ENCODE measurements around the gene PEX12.

PEX12 gene

DNA sequence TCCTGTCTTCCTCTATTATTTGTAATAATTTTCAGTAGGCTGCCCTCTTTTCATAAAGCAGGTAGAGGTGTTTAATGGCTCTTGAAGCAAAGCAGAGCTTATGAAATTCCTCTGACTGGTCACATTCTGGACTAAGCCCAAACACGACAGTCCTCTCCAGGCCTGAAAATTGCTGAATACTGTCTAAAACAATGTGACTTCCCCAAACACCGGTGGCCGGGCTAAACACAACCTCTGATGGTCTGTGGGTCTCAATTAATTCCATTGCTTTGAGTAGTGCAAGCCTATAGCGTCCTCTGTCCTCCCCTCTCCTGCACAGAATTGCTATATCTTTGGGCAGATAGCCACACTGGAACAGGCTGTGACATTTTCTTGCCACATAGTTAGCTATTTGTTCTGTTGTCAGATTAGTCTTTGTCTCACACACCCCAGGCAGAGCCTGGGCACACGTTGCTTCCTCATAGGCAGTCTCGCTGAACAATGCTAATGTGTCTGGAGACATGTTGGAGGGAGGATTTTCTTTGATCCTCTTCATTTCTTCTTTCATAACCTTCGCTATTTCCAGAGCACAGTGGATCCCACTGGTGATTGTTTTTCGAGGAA is 30.1 kb downstream of the PEX12 start:
- H4K20me1 ChIP-seq (ENCODE audit: insufficient read depth) = no peaks in the 10 kb centered on the region
- no peaks in the 10 kb centered on the region for H3K4me1 ChIP-seq (ENCODE audit: low read depth, poor library complexity, severe bottlenecking)
- H3K27ac ChIP-seq = no peak overlapping the region
- no peak overlapping the region for H2AFZ ChIP-seq (ENCODE audit: low read depth)
- H3K36me3 ChIP-seq (ENCODE audit: insufficient read depth) = no peaks in the 10 kb centered on the region
- no peak overlapping the region for H3K9ac ChIP-seq
- H3K4me2 ChIP-seq = no peak overlapping the region
- no peaks in the 10 kb centered on the region for H3K27me3 ChIP-seq (ENCODE audit: insufficient read depth, low read depth)
- TF ChIP-seq, protein P1, sequence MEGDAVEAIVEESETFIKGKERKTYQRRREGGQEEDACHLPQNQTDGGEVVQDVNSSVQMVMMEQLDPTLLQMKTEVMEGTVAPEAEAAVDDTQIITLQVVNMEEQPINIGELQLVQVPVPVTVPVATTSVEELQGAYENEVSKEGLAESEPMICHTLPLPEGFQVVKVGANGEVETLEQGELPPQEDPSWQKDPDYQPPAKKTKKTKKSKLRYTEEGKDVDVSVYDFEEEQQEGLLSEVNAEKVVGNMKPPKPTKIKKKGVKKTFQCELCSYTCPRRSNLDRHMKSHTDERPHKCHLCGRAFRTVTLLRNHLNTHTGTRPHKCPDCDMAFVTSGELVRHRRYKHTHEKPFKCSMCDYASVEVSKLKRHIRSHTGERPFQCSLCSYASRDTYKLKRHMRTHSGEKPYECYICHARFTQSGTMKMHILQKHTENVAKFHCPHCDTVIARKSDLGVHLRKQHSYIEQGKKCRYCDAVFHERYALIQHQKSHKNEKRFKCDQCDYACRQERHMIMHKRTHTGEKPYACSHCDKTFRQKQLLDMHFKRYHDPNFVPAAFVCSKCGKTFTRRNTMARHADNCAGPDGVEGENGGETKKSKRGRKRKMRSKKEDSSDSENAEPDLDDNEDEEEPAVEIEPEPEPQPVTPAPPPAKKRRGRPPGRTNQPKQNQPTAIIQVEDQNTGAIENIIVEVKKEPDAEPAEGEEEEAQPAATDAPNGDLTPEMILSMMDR (conservative IDR thresholded peaks at IDR 0.05; ENCODE audit: low read depth, low read length) = no peak
- H3K4me3 ChIP-seq (IDR thresholded peaks at IDR 0.05; ENCODE audit: insufficient read depth, low read depth, low read length) = no peak overlapping the region
- H3K79me2 ChIP-seq (ENCODE audit: insufficient read depth, low read depth) = no peaks in the 10 kb centered on the region

DNA sequence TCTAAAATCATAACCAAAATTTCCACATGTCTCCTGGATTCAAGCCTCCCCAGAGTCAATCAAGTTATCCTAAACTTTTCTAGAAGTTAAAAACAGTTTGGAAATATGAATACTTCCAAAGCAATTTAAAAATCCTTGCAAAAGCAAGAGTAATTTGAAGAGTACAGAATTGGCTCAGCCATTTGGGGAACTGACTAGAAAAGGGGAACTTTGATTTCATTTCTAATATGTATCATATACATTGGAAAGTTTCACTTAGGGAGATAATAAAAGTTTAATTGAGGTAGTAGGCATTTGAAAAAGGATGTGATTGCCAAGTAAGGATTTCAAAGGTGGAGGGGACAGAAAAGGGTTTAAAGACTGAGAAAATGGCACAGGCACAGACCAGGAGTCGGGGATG is 31.9 kb downstream of the PEX12 start:
- Histone ChIP-seq H3K79me2 (ENCODE audit: insufficient read depth, low read depth) (no peaks in the 10 kb centered on the region), H3K27ac (no peak overlapping the region), H3K9ac (no peak overlapping the region), H2AFZ (ENCODE audit: low read depth) (no peak overlapping the region), H4K20me1 (ENCODE audit: insufficient read depth) (no peaks in the 10 kb centered on the region), H3K27me3 (ENCODE audit: insufficient read depth, low read depth) (no peaks in the 10 kb centered on the region), H3K4me2 (no peak overlapping the region), H3K4me1 (ENCODE audit: low read depth, poor library complexity, severe bottlenecking) (peaks cover under 1% of the 10 kb centered on the region), H3K4me3 (IDR thresholded peaks at IDR 0.05; ENCODE audit: insufficient read depth, low read depth, low read length) (no peak overlapping the region), H3K36me3 (ENCODE audit: insufficient read depth) (no peaks in the 10 kb centered on the region)
- TF ChIP-seq, protein P1 (conservative IDR thresholded peaks at IDR 0.05; ENCODE audit: low read depth, low read length) = no peak

DNA sequence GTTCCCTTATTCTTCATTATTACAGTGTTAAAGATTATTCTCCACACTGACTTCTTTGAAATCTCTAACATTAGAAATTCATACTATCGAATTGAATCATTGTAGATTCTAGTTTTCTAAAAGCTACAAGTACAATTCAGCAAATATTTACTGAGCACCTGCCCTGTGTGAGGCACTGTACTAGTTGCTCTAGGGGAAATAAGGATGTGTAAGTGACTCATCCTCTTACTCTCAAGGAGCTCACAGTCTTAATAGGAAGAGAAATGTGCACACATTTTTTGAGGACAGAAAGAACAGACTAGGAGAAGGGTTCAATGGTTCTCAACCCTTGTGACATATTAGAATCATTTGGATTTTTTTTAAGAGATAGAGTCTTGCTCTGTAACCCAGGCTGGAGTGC is 33.2 kb downstream of the PEX12 start:
- Histone ChIP-seq H3K27me3 (ENCODE audit: insufficient read depth, low read depth) (no peaks in the 10 kb centered on the region), H4K20me1 (ENCODE audit: insufficient read depth) (no peaks in the 10 kb centered on the region), H3K79me2 (ENCODE audit: insufficient read depth, low read depth) (no peaks in the 10 kb centered on the region), H3K36me3 (ENCODE audit: insufficient read depth) (no peaks in the 10 kb centered on the region), H3K4me1 (ENCODE audit: low read depth, poor library complexity, severe bottlenecking) (peaks cover 7% of the 10 kb centered on the region), H3K4me2 (no peak overlapping the region), H2AFZ (ENCODE audit: low read depth) (no peak overlapping the region), H3K9ac (no peak overlapping the region), H3K4me3 (IDR thresholded peaks at IDR 0.05; ENCODE audit: insufficient read depth, low read depth, low read length) (no peak overlapping the region), H3K27ac (no peak overlapping the region)
- TF ChIP-seq, protein P1 (conservative IDR thresholded peaks at IDR 0.05; ENCODE audit: low read depth, low read length) = no peak

DNA sequence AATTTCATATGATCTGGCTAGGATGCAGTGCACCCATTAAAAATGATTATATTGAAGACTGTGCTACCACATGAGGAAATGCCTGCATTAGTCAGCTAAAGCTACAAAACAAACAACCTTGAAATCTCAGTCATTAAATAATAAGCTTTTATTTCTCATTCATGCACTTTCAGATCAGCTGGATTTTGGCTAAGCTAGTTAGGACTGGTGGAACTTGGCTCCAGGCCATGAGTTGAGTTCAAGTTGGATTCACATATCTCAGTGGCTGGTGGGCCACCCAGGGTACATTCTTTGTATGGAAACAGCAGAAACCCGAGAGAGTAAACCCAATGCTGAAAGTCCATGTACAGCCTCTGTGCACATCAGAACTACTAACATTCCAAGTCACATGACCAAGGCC is 34.5 kb downstream of the PEX12 start:
- H3K4me1 ChIP-seq (ENCODE audit: low read depth, poor library complexity, severe bottlenecking) = peaks cover 7% of the 10 kb centered on the region
- H3K36me3 ChIP-seq (ENCODE audit: insufficient read depth) = no peaks in the 10 kb centered on the region
- H3K27ac ChIP-seq = no peak overlapping the region
- no peak overlapping the region for H3K9ac ChIP-seq
- no peaks in the 10 kb centered on the region for H4K20me1 ChIP-seq (ENCODE audit: insufficient read depth)
- H3K4me3 ChIP-seq (IDR thresholded peaks at IDR 0.05; ENCODE audit: insufficient read depth, low read depth, low read length) = no peak overlapping the region
- no peaks in the 10 kb centered on the region for H3K27me3 ChIP-seq (ENCODE audit: insufficient read depth, low read depth)
- H2AFZ ChIP-seq (ENCODE audit: low read depth) = no peak overlapping the region
- TF ChIP-seq, protein P1 (conservative IDR thresholded peaks at IDR 0.05; ENCODE audit: low read depth, low read length) = no peak
- no peak overlapping the region for H3K4me2 ChIP-seq
- H3K79me2 ChIP-seq (ENCODE audit: insufficient read depth, low read depth) = no peaks in the 10 kb centered on the region
